Stimulated activated CD4-positive, alpha-beta T cell treated with anti-CD3 and anti-CD28 coated beads, Interleukin-2, amount 100 ng/mL, for 24 hours (primary cell): ENCODE results near the gene TLCD2.
"Not testable (repeated sequence)": the region's sequence is repeated elsewhere in the genome, so short reads cannot be mapped to it uniquely, and the experiment has no call there.

Experiments
- DNase-seq, 2 donors: peaks; one replicate each; pipeline ENCODE4 v3.0.0-alpha.2; 2020

Gene TLCD2

DNA sequence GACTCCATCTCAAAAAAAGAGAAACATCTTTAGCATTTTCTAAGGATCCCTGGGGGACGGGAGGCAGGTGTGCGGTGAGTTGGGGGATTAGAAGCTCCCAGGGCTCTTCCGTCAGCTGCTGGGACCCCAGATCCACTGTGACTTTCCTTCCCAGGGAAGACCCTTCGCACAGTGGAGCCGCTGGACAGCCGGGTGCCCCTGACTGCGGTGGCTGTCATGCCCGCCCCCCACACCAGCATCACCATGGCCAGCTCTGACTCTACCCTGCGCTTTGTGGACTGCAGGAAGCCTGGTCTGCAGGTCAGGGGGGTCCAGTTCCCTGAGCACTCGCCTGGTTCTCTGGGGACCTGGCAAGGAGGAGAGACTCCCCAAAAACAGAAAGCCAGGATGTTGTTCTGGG, 25.2 kb upstream of the TLCD2 start:
- no peak for DNase-seq

DNA sequence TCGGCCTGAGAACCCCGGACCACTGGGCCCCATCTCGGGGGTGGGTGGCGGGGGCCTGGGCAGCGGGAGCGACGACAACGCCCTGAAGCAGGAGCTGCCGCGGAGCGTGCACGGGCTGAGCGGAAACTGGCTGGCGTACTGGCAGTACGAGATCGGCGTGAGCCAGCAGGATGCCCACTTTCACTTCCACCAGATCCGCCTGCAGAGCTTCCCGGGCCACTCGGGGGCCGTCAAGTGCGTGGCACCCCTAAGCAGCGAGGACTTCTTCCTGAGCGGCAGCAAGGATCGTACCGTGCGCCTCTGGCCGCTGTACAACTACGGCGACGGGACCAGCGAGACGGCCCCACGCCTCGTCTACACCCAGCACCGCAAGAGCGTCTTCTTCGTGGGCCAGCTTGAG, 23.6 kb upstream of the TLCD2 start:
- no peak for DNase-seq

DNA sequence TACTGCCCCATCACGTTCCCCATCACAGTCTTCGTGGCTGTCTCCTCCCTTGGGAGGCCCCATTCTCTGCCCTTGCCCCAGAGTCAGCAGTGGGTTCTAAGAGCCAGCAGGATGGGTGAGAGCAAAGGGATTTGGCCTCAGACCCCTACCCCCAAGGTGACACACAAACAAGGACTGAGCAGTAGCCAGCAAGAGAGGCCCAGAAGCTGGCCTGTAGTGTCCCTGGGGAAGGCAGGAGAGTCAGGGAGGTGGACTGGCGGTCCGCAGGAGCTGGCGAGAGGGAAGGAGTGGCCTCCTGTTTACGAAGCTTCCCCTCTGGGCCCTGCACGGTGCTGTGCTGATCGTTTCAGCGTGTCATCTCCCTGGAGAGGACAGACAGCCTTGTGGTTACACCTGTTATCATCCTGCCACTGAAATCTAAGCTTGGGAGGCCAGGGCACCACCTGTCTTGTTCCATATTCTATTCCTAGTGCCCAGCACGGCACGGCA, 22.7 kb upstream of the TLCD2 start:
- DNase-seq: no peak

DNA sequence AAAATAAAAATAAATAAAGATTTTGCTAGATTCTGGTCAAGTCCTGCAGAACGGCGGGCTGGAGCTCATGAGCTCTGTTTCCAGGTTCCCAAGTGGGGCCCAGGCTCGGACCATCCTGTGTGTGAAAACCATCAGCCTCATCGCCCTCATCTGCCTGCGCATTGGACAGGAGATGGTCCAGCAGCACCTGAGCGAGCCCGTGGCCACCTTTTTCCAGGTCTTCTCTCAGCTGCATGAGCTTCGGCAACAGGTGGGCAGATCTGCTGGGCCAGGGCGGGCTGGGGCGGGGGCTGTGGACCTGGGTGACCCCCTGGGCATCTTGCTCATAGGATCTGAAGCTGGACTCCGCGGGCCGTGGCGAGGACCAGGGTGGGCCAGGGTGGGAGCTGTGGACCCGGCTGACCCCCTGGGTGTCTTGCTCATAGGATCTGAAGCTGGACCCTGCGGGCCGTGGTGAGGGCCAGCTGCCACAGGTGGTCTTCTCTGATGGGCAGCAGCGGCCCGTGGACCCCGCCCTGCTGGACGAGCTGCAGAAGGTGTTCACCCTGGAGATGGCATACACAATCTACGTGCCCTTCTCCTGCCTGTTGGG, 22.2 kb upstream of the TLCD2 start:
- DNase-seq: no peak

DNA sequence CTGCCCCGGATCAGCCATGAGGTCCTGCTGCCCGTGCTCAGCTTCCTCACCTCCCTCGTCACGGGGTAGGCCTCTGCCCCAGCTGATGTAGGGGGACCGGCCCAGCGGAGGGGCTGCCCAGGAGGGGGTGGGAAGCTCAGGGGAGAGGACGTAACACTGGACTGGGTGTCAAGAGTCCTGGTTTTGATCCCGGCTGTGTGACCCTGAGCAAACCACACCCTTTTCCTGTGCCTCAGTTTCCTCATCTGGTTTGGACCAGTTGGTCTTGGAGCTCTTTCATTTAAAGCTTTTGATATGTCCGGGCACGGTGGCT, 21.0 kb upstream of the TLCD2 start:
- DNase-seq: no peak

DNA sequence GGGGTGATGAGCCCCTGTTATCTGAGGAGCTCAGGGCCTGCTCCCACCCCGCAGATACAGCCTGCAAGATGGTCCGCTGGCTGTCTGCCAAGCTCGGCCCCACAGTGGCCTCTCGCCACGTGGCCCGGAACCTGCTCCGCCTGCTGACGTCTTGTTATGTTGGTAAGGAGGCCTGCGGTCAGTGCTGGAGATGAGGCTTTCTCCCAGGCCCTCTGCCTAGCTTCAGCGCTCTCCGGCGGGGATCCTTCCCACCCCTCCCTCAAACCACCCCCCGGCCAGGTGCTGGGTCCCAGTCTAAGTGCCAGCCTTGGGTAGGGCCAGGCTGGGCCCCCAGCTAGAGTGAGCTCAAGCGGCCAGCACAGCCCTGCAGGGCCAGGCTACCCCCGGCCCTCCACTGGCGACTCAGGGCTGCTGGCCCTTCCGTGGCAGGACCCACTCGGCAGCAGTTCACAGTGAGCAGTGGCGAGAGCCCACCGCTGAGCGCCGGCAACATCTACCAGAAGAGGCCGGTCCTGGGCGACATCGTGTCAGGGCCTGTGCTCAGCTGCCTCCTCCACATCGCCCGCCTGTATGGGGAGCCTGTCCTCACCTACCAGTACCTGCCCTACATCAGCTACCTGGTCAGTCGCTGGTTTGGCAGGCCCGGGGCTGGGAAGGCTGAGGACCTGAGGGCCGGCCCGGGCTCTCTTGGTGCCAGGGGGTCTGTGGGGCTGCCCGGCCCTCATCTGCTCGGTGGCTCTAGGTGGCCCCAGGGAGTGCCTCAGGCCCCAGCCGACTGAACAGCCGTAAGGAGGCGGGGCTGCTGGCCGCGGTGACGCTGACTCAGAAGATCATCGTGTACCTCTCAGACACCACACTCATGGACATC, 20.4 kb upstream of the TLCD2 start:
- no peak for DNase-seq

DNA sequence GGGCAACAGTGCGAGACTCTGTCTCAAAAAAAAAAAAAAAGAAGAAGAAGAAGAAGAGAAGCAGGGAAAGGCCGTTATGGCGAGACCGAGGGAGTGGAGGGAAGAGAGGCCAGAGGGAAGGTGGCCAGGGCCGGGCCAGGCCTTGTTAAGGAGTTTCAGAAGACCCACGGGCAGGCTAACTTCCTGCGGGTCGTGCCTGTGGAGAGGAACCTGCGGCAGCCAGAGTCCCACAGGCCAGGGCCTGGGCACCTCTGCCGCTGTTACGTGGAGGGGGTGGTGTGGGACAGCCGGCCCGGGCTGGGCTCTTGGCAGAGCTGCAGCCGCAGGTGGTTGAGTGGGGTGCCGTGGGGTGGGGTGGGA, 19.8 kb upstream of the TLCD2 start:
- no peak for DNase-seq

DNA sequence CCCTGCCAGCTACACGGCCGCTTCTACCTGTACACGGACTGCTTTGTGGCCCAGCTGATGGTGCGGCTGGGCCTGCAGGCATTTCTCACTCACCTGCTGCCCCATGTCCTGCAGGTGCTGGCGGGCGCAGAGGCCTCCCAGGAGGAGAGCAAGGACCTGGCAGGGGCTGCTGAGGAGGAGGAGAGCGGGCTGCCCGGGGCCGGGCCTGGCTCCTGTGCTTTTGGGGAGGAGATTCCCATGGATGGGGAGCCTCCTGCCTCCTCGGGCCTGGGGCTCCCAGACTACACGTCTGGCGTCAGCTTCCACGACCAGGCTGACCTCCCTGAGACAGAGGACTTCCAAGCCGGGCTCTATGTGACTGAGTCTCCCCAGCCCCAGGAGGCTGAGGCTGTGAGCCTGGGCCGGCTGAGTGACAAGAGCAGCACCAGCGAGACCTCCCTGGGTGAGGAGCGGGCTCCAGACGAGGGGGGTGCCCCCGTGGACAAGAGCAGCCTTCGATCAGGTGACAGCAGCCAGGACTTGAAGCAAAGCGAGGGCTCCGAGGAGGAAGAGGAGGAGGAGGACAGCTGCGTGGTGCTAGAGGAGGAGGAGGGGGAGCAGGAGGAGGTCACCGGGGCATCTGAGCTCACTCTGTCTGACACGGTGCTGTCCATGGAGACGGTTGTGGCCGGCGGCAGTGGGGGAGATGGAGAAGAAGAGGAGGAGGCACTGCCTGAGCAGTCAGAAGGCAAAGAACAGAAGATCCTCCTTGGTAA, 17.9 kb upstream of the TLCD2 start:
- no peak for DNase-seq

DNA sequence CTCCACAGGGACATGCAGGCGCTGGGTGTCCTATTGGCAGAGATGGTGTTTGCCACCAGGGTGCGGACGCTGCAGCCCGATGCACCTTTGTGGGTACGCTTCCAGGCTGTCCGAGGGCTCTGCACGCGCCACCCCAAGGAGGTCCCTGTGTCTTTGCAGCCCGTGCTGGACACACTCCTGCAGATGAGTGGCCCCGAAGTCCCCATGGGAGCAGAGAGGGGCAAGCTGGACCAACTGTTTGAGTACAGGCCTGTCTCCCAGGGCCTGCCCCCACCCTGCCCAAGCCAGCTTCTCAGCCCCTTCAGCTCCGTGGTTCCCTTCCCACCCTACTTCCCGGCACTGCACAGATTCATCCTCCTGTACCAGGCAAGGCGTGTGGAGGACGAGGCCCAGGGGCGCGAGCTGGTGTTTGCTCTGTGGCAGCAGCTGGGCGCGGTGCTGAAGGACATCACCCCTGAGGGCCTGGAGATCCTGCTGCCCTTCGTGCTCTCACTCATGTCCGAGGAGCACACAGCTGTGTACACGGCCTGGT, 17.1 kb upstream of the TLCD2 start:
- no peak for DNase-seq

DNA sequence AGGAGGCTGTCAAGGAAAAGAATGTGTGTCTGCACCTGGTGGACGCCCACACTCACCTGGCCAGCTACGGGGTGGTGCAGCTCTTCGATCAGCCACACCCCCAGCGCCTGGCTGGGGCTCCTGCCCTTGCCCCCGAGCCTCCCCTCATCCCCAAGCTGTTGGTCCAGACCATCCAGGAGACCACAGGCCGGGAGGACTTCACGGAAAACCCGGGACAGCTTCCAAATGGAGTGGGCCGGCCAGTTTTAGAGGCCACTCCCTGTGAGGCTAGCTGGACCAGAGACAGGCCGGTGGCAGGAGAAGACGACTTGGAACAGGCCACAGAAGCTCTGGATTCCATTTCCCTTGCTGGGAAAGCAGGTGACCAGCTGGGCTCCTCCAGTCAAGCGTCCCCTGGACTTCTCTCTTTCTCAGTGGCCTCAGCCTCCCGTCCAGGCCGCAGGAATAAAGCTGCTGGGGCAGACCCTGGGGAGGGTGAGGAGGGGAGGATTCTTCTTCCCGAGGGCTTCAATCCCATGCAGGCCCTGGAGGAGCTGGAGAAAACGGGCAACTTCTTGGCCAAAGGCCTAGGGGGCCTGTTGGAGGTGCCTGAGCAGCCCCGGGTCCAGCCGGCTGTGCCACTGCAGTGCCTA, 16.6 kb upstream of the TLCD2 start:
- no peak for DNase-seq

DNA sequence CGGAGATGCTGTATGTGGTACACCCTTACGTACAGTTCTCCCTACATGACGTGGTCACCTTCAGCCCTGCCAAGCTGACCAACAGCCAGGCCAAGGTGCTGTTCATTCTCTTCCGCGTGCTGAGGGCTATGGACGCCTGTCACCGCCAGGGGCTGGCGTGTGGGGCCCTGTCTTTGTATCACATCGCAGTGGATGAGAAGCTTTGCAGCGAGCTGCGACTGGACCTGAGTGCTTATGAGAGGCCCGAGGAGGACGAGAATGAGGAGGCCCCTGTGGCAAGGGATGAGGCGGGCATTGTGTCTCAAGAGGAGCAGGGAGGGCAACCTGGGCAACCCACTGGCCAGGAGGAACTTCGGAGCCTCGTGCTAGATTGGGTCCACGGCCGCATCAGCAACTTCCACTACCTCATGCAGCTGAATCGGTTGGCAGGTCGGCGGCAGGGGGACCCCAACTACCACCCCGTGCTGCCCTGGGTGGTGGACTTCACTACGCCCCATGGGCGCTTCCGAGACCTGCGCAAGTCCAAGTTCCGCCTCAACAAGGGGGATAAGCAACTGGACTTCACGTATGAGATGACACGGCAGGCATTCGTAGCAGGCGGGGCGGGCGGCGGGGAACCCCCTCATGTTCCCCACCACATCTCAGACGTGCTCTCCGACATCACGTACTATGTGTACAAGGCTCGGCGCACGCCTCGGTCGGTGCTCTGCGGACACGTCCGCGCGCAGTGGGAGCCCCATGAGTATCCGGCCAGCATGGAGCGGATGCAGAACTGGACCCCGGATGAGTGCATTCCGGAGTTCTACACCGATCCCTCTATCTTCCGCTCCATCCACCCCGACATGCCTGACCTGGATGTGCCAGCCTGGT, 15.7 kb upstream of the TLCD2 start:
- no peak for DNase-seq

DNA sequence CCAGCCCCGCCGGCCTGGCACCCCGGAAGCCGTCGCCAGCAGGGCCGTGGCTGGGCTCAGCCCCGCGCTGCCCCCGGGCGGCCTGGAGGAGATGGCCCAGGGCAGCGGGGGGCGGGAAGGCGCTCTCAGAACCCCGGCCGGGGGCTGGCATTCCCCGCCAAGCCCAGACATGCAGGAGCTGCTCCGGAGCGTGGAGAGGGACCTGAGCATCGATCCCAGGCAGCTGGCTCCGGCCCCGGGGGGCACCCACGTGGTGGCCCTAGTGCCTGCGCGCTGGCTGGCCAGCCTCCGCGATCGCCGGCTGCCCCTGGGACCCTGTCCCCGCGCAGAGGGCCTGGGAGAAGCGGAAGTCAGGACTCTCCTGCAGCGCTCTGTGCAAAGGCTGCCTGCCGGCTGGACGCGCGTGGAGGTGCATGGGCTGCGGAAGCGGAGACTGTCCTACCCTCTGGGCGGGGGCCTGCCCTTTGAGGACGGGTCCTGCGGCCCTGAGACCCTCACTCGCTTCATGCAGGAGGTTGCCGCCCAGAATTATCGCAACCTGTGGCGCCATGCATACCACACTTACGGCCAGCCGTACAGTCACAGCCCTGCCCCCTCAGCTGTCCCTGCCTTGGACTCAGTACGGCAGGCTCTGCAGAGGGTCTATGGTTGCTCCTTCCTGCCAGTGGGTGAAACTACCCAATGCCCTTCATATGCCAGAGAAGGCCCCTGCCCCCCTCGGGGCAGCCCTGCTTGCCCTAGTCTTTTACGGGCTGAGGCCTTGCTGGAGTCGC, 14.9 kb upstream of the TLCD2 start:
- DNase-seq: peak in 1 of 2 donors; percentile 22

DNA sequence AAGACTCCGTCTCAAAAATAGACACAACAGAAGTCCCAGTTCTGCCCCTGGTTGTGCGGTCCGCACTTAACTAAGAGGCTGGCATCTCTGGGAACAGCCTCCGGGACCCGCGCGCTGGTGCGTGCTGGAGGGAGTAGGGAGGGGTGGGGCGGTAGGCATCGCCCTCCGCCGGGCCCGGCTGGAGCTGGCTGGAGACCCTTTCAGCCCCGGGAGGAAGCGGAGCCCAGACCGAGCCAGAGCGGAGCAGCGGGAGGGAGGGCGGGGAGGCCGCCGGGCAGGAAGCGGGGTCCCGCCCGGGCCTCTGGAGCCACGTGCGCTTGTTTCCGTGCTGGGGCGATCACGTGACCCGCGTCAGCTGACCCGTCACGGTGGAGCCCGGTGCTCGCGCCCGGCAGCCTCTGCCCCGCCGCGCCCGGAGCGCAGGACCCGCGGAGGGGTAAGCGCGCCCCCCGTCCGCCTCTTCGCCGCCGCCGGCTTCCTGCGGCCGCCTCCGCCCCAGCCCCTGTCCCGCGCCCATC, 14.2 kb upstream of the TLCD2 start, which contains the start of gene WDR81:
TSS of gene WDR81 (plus strand) at position 354 of the 518 bp plus-strand sequence. CDS start 256 bp downstream, outside the sequence.
- peak; percentile 87 to 91 for DNase-seq

DNA sequence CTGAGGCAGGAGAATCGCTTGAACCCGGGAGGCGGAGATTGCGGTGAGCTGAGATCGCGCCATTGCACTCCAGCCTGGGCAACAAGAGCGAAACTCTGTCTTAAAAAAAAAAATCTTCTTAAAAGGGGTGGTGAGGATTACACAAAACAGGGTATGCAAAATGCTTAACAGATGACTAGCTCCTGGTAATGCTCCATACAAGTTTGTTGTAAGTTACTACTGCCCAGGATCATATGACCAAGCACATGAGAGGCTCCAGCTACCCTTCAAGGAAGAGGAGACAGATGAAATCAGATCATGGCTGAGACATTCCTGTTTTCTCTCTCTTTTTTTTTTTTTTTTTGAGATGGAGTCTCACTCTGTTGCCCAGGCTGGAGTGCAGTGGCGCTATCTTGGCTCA, 11.8 kb upstream of the TLCD2 start:
- DNase-seq: not testable (repeated sequence)

DNA sequence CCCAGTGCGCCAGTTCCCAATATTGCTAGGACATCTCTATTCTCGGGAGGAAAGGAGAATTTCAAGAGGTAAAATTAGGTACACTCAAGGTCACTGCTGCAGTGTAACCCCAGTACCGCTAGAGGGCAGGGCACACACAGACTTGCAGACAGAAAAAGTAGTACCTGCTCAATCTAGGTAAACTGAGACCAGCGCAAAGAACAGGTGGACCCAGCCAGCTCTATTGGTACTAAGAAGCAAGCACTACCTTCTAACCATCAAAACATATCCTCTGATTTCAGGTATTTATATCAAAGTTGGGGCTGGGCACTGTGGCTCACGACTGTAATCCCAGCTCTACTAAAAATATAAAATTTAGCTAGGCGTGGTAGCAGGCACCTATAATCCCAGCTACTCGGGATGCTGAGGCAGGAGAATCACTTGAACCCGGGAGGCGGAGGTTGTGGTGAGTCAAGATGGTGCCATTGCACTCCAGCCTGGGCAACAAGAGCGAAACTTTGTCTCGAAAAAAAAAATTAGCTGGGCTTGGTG, 10.7 kb upstream of the TLCD2 start:
- peak; percentile 76 to 78 for DNase-seq

DNA sequence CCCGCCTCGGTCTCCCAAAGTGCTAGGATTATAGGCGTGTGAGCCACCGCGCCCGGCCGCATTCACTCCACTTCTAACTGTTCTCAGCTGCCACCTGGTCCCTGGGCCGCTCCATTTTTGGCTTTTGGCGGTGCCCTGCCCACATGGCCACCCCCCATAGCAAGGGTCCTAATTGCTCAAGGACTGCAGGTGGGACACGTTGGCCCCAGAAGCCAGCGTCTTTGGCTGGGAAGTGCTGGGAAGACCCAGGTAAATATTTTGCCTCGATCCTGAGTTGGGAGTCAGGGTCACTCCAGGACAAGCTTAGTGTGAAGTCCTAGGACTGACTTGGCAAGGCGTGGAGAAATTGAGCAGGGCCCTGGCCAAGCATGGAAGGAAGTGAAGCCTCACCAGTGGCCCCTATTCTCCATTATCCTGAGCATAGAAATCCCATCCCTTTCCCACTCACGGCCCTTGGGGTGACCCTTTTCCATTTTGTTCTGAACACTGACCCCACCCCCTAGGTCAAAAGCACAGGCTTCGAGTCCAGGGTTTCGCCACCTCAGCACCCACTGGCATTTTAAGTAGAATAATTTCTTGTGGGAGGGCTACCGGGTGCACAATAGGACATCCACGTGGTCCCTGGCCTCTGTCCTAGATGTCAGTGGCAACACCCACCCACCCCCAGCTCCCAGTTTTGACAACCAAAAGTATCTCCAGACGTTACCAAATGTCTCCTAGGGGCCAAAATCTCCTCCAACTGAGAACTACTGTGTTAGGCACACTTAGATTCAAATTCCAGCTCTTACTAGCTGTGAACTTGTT, 8.4 kb upstream of the TLCD2 start:
- no peak for DNase-seq

DNA sequence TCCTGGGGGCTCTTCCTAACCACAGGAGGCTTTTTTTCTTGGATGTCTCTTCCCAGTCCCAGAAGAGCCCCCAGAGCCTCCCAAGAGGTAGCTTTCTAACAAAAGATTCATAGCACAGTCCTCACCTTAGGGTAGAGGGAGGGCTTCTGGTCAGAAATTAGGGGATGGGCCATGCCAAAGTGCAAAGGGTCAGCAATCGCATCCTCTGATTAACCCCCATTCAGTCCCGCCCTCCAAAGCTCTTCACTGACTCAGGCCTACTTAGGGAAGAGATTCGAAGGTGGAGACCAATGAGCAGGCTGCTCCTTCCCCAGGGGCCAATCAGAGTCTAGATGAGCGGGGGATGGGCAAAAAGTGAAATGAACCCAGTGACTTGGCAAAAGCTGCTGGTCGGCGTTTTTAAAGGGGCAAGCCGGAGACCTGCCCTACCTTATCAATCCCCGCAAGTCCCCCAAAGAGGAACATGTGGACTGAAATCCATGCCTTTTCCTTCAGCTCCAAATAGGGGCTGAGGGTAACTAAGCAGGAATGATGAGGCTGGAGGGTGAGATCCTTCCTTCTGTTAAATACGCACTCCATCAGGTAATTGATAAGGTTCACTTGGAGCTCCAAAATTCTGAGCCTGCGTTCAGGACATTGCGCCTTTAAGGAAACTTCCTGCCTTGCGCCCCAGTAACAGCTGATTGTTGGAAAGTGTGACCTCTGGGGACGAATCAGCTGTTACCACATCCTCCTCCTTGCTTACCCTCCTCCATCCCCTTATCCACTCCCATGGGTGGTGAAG, 6.9 kb upstream of the TLCD2 start:
- peak; percentile 79 to 88 for DNase-seq

DNA sequence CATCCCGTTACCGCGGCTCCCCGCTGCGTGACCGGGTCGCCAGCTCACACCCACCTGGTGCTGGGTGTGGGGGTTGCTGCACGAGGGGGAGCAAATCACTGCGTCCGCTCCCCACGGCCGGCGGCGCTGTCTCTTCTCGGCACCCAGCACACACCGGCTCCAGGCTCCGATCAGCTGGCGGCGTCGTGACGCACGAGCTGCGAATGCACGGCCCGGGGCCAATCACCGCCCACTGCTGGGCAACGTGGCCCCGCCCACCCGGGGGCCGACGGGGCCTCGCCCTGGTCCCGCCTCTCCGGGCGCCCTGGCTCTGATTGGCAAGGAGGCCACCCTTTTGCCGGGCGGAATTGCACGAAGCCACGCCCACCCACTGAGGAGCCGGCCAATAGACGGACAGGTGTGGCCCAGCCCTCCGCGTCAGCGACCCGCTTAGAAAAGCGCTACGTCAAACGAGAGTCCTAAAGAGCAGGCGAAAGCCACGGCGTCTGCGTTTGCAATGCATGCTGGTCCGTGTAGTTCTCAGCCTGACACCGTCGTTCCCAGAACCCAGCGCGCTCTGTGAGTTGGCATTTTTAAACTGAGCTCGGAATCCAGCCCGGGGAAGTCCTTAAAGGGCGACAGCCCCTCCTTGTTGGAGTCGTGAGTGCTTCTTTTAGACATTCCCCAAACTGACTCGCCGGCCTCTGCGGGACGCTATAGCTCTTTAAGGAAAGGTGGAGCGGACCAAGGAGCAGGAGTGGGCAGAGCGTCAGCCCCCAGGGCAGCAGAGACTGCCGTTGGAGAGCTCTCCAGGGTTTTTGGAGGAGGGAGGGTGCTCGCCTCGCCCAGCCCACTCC, 6.1 kb upstream of the TLCD2 start:
- DNase-seq: peak; percentile 100
